OCI-LY1 (cell line): Measurements from ENCODE around the gene KCTD2.
A peak's percentile ranks its signal among the peaks of the same experiment; 100 is the strongest.

Experiments
- H2AFZ ChIP-seq: fragments of 200-600 bp; sonication (generic), shearing (Covaris generic); 2 replicates; pipeline ENCODE4 v1.6.0; 2014; ENCODE audit warnings: antibody characterized with exemption, mild to moderate bottlenecking, low read length
- H3F3A ChIP-seq: fragments of 200-600 bp; sonication (generic), shearing (Covaris generic); 2 replicates; pipeline ENCODE4 v1.6.0; 2014; ENCODE audit warnings: mild to moderate bottlenecking, antibody characterized with exemption, low read length, moderate library complexity; ENCODE audit not compliant: insufficient read depth
- H3K27ac ChIP-seq: fragments of 200-600 bp; sonication (generic); 2 replicates; pipeline ENCODE4 v1.5.1; 2014; ENCODE audit warnings: low read length, mixed run types, mild to moderate bottlenecking, low read depth; ENCODE audit not compliant: poor library complexity, severe bottlenecking
- H3K27me3 ChIP-seq: fragments of 200-600 bp; sonication (generic); 2 replicates; pipeline ENCODE4 v1.6.0; 2014; ENCODE audit warnings: antibody characterized with exemption, mild to moderate bottlenecking, low read length, moderate library complexity; ENCODE audit not compliant: insufficient read depth
- H3K36me3 ChIP-seq: fragments of 200-600 bp; sonication (generic); 2 replicates; pipeline ENCODE4 v1.6.1; 2014; ENCODE audit warnings: mild to moderate bottlenecking, antibody characterized with exemption, low read length, moderate library complexity, mixed read lengths; ENCODE audit not compliant: insufficient read depth
- H3K4me1 ChIP-seq: fragments of 200-600 bp; sonication (generic); 2 replicates; pipeline ENCODE4 v1.5.1; 2014; ENCODE audit warnings: mild to moderate bottlenecking, low read length, moderate library complexity; ENCODE audit not compliant: insufficient read depth, severe bottlenecking
- H3K4me2 ChIP-seq: fragments of 200-600 bp; sonication (generic), shearing (Covaris generic); 2 replicates; pipeline ENCODE4 v1.6.1; 2014; ENCODE audit warnings: low read length
- H3K4me3 ChIP-seq: fragments of 200-600 bp; sonication (generic); 2 replicates; pipeline ENCODE4 v1.5.1; 2014; ENCODE audit warnings: low read length, low read depth, mild to moderate bottlenecking, mixed read lengths; ENCODE audit not compliant: poor library complexity, severe bottlenecking
- H3K79me2 ChIP-seq: fragments of 200-600 bp; shearing (Covaris generic); 2 replicates; pipeline ENCODE4 v1.6.1; 2016; ENCODE audit warnings: mixed run types, low read length, mixed read lengths; ENCODE audit not compliant: insufficient read depth
- H3K9ac ChIP-seq: fragments of 200-600 bp; sonication (generic), shearing (Covaris generic); 2 replicates; pipeline ENCODE4 v1.6.1; 2014; ENCODE audit warnings: mild to moderate bottlenecking, low read length, mixed read lengths
- H3K9me2 ChIP-seq: fragments of 200-600 bp; sonication (generic), shearing (Covaris generic); 2 replicates; pipeline ENCODE4 v1.6.1; 2014; ENCODE audit warnings: low read depth, mild to moderate bottlenecking, low read length, mixed read lengths
- H3K9me3 ChIP-seq: fragments of 200-600 bp; shearing (Covaris generic); 2 replicates; pipeline ENCODE4 v1.6.1; 2014; ENCODE audit warnings: low read length, mixed read lengths
- H4K20me1 ChIP-seq: fragments of 200-600 bp; sonication (generic), shearing (Covaris generic); 2 replicates; pipeline ENCODE4 v1.6.0; 2016; ENCODE audit warnings: mild to moderate bottlenecking, low read length; ENCODE audit not compliant: insufficient read depth
- EZH2 ChIP-seq: fragments of 200-600 bp; sonication (generic), shearing (Covaris generic); IDR thresholded peaks from 2 replicates; pipeline ENCODE4 v1.8.0; 2017; ENCODE audit warnings: borderline replicate concordance, mixed run types, mild to moderate bottlenecking, antibody characterized with exemption, low read length, moderate library complexity, mixed read lengths
- TF ChIP-seq, protein P1 (sequence below): fragments of 200-600 bp; sonication (generic), shearing (Covaris generic); IDR thresholded peaks from 2 replicates; pipeline ENCODE4 v1.5.1; 2017; ENCODE audit warnings: mild to moderate bottlenecking, antibody characterized with exemption, low read length, moderate library complexity, mixed read lengths

Gene KCTD2

DNA sequence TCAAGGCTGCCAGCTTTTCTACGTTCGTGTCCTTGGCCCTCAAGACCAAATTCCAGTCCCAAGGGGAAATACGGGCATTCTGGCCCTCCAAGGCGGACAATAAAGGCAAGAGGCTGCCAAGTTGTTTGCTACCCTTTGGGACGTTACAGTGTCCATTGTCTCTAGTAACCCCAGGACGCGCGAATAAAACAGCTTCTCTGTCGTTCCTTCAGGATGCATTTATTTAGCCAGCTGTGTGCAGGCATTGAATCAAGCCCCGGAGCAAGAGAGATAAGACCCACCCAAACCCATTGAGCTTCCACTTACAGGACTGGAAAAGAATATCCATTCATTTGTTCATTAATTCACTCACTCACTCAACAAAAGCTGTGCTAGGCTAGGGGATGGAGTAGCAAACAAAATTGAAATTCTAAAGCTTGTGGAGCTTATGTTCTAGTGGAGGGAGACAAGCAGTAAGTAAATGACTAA, 33.9 kb upstream of the KCTD2 start:
- H4K20me1 ChIP-seq: no peaks in the 10 kb centered on the region
- H2AFZ ChIP-seq: 0 out of 2 replicates have a peak overlapping the region, but pooled peaks have one; percentile 13
- peaks cover 8% of the 10 kb centered on the region; the same call in 1 of the 2 replicates for H3K79me2 ChIP-seq
- H3K4me1 ChIP-seq: peaks cover 20% of the 10 kb centered on the region
- H3K36me3 ChIP-seq: peaks cover 13% of the 10 kb centered on the region; the same call in 1 of the 2 replicates
- peak overlapping the region; percentile 96 for H3K4me2 ChIP-seq
- peak overlapping the region; percentile 91 for H3K4me3 ChIP-seq
- H3F3A ChIP-seq: no peaks in the 10 kb centered on the region
- no peaks in the 10 kb centered on the region for H3K9me3 ChIP-seq
- peak overlapping the region; percentile 56 for H3K27ac ChIP-seq
- H3K9ac ChIP-seq: peak overlapping the region; percentile 87
- no peaks in the 10 kb centered on the region for H3K9me2 ChIP-seq
- no peaks in the 10 kb centered on the region for H3K27me3 ChIP-seq
- TF ChIP-seq EZH2: no peak
- TF ChIP-seq, protein P1, sequence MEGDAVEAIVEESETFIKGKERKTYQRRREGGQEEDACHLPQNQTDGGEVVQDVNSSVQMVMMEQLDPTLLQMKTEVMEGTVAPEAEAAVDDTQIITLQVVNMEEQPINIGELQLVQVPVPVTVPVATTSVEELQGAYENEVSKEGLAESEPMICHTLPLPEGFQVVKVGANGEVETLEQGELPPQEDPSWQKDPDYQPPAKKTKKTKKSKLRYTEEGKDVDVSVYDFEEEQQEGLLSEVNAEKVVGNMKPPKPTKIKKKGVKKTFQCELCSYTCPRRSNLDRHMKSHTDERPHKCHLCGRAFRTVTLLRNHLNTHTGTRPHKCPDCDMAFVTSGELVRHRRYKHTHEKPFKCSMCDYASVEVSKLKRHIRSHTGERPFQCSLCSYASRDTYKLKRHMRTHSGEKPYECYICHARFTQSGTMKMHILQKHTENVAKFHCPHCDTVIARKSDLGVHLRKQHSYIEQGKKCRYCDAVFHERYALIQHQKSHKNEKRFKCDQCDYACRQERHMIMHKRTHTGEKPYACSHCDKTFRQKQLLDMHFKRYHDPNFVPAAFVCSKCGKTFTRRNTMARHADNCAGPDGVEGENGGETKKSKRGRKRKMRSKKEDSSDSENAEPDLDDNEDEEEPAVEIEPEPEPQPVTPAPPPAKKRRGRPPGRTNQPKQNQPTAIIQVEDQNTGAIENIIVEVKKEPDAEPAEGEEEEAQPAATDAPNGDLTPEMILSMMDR: no peak

- no peak overlapping the region for H3K27ac ChIP-seq
- H3K9me3 ChIP-seq: no peaks in the 10 kb centered on the region
- H3K9ac ChIP-seq: no peak overlapping the region
- no peaks in the 10 kb centered on the region for H3K9me2 ChIP-seq
- no peak overlapping the region for H3K4me2 ChIP-seq
- no peaks in the 10 kb centered on the region for H4K20me1 ChIP-seq
- no peaks in the 10 kb centered on the region for H3F3A ChIP-seq
- peaks cover 44% of the 10 kb centered on the region for H3K36me3 ChIP-seq
- H2AFZ ChIP-seq: no peak overlapping the region
- TF ChIP-seq, protein P1: no peak
- TF ChIP-seq EZH2: no peak
- no peak overlapping the region for H3K4me3 ChIP-seq
- H3K4me1 ChIP-seq: no peaks in the 10 kb centered on the region
- H3K79me2 ChIP-seq: no peaks in the 10 kb centered on the region
- H3K27me3 ChIP-seq: no peaks in the 10 kb centered on the region
Measured at GRCh38 chr17:75019146-75019545, 27.9 kb upstream of the KCTD2 start.

DNA sequence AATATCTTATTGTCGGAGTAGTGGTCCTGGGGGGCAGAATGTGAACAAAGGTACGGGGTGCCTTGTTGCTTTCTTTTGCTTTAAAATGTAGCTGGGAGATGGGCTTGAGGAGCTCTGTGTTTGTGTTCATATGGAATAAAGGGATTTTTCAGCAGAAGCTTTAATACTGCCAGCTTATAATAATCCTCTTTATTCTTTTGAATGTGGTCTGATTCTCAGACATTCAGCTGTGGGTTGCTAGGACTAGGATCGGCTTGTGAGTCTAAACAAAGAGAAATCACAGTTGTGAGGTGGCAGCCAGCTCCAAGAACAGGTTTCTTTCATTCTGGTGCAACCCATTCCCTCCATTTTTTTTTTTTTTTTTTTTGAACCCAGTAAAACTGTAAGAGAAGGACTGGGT, 27.3 kb upstream of the KCTD2 start:
- Histone ChIP-seq H3K9me2 (no peaks in the 10 kb centered on the region), H3F3A (no peaks in the 10 kb centered on the region), H3K27me3 (no peaks in the 10 kb centered on the region), H4K20me1 (no peaks in the 10 kb centered on the region), H3K4me3 (no peak overlapping the region), H3K79me2 (no peaks in the 10 kb centered on the region), H3K4me2 (no peak overlapping the region), H3K36me3 (peaks cover 46% of the 10 kb centered on the region), H3K27ac (no peak overlapping the region), H2AFZ (no peak overlapping the region), H3K9me3 (no peaks in the 10 kb centered on the region), H3K4me1 (no peaks in the 10 kb centered on the region), H3K9ac (no peak overlapping the region)
- TF ChIP-seq EZH2: no peak
- TF ChIP-seq, protein P1: no peak
